ENCODE results near the gene ABCA10. TPM values are rescaled to one million over a fixed set of nuclear protein-coding genes. Genes with fewer than 3 reads are reported as not detected.

ABCA10 gene
- total RNA-seq, 4 donors from 2014 or later, result 11.1 to 32.8 (median 21.7) TPM

DNA sequence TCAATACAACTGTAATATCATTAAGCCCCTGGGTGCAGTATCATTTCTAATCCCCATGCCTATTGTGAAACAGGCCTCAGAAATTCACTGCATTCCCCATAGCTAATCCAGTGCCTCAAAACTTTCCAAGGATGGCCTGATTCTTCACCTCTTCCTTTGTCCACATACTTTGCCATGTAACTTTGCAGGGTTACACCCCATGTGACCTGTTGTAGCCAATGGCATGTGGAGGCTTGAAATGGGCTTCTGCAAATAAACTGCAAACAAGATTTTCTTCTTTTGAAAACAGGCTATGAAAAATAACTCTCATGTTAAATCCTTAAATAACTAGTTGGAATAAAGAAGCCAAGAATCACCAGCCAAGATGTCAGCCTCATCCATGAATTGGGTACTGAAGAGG lies 35.9 kb downstream of the ABCA10 start:
- Histone ChIP-seq H3K27ac (no peak overlapping the region), H3K4me1 (no peaks in the 10 kb centered on the region), H3K4me3 (no peak overlapping the region), H3K9me3 (no peaks in the 10 kb centered on the region), H3K27me3 (no peaks in the 10 kb centered on the region), H3K36me3 (no peaks in the 10 kb centered on the region)
- TF ChIP-seq, protein P1, sequence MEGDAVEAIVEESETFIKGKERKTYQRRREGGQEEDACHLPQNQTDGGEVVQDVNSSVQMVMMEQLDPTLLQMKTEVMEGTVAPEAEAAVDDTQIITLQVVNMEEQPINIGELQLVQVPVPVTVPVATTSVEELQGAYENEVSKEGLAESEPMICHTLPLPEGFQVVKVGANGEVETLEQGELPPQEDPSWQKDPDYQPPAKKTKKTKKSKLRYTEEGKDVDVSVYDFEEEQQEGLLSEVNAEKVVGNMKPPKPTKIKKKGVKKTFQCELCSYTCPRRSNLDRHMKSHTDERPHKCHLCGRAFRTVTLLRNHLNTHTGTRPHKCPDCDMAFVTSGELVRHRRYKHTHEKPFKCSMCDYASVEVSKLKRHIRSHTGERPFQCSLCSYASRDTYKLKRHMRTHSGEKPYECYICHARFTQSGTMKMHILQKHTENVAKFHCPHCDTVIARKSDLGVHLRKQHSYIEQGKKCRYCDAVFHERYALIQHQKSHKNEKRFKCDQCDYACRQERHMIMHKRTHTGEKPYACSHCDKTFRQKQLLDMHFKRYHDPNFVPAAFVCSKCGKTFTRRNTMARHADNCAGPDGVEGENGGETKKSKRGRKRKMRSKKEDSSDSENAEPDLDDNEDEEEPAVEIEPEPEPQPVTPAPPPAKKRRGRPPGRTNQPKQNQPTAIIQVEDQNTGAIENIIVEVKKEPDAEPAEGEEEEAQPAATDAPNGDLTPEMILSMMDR (IDR thresholded peaks at IDR 0.05), result no peak
- no peak for TF ChIP-seq POLR2A (IDR thresholded peaks at IDR 0.05)
- DNase-seq, result no peak
- intact Hi-C loops (cut with DNase I; ENCODE audit: low total_unique reads), result no loop called here

DNA sequence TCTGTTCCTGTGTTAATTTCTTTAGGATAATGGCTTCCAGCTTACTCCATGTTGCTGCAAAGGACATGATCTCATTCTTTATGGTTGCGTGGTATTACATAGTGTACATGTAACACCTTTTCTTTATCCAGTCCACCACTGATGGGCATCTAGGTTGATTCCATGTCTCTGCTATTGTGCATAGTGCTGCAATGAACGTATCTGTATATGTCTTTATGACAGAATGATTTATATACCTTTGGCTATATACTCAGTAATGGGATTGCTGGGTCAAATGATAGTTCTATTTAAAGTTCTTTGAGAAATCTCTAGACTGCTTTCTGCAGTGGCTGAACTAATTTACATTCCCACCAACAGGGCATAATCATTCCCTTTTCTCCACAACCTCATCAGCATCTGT lies 39.8 kb downstream of the ABCA10 start:
- Histone ChIP-seq H3K4me1 (no peaks in the 10 kb centered on the region), H3K9me3 (no peaks in the 10 kb centered on the region), H3K27ac (no peak overlapping the region), H3K36me3 (no peaks in the 10 kb centered on the region), H3K4me3 (no peak overlapping the region), H3K27me3 (no peaks in the 10 kb centered on the region)
- no peak for DNase-seq
- intact Hi-C loops (cut with DNase I; ENCODE audit: low total_unique reads), result no loop called here
- TF ChIP-seq, protein P1 (IDR thresholded peaks at IDR 0.05), result no peak
- TF ChIP-seq POLR2A (IDR thresholded peaks at IDR 0.05), result no peak

DNA sequence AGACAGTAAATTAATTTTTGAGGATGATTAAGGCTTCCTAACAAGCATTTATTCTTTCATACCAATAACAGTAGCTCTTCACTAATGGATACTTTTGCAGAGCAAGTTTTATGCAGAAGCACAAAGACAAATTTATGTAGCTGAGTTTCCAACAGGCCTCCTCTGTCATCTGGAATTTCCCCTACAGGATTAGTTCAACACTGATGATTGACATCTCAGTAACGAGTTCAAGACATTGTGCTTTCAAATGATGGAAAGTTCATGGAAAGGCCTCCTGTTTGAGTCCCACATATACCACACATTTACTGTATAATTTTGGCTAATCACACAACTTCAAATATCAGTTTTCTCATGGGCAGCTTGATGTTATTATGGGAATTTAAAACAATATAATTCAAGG lies 40.6 kb downstream of the ABCA10 start:
- Histone ChIP-seq H3K27me3 (no peaks in the 10 kb centered on the region), H3K27ac (no peak overlapping the region), H3K9me3 (no peaks in the 10 kb centered on the region), H3K36me3 (no peaks in the 10 kb centered on the region), H3K4me1 (no peaks in the 10 kb centered on the region), H3K4me3 (no peak overlapping the region)
- TF ChIP-seq POLR2A (IDR thresholded peaks at IDR 0.05), result no peak
- TF ChIP-seq, protein P1 (IDR thresholded peaks at IDR 0.05), result no peak
- intact Hi-C loops (cut with DNase I; ENCODE audit: low total_unique reads), result no loop called here
- DNase-seq, result no peak

DNA sequence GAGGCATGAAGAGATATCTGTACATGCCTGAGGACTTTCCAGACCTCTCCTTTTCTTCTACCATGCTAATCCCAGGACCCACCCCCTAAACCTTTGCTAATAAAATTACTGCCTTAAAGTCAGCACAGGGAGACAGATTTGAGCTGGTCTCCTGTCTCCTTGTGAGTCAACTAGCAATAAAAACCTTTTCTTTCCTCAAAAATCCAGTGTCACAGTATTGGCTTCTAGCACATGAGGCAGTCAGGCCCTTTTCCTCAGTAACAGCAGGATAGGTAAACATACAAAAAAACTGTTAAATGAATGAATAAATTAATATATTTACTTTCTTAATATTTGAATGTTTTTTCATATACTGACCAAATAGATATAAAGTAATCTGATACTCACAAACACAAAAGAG lies 41.3 kb downstream of the ABCA10 start:
- intact Hi-C loops (cut with DNase I; ENCODE audit: low total_unique reads), result no loop called here
- no peaks in the 10 kb centered on the region for H3K36me3 ChIP-seq
- no peaks in the 10 kb centered on the region for H3K4me1 ChIP-seq
- DNase-seq, result no peak
- H3K4me3 ChIP-seq, result no peak overlapping the region
- no peaks in the 10 kb centered on the region for H3K27me3 ChIP-seq
- TF ChIP-seq POLR2A (IDR thresholded peaks at IDR 0.05), result no peak
- TF ChIP-seq, protein P1 (IDR thresholded peaks at IDR 0.05), result no peak
- no peaks in the 10 kb centered on the region for H3K9me3 ChIP-seq
- no peak overlapping the region for H3K27ac ChIP-seq

DNA sequence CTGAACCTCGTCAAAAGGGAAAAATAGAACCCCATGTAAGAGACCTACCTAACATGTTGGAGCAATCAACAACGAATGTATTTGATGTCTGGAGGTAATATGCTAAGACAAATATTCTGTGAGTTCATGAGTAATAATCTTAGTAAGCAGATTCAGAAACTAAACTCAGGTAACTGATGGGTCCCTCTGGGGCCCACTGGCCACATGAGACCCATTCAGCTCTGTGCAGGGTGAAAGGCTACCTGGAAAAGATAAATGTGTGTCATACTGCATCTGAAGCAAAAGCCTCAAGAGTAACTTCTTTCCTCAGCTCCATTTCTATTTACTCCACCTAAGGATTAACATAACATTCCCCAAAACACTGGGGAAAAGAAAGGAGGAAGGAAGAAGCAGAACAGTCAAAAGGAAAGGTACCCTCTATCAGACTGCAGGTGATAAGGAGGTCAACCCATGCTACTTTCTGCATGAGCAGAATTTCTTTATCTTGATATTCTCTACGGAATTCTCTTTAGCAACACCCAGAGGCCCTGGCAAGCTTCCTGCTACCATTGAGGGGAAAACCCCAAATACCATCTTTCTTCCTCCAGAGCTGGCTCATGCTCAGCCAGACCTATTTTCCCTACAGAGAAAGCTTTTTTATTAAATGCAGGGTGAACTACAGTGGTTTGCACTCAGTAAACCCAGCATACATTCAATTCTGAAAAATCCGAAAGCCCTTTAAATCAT lies 49.2 kb downstream of the ABCA10 start:
- intact Hi-C loops (cut with DNase I; ENCODE audit: low total_unique reads), result no loop called here
- DNase-seq, result no peak
- TF ChIP-seq, protein P1 (IDR thresholded peaks at IDR 0.05), result no peak
- no peak for TF ChIP-seq POLR2A (IDR thresholded peaks at IDR 0.05)

More for the DNA sequence above, 49.2 kb downstream of the ABCA10 start:
- no peaks in the 10 kb centered on the region for H3K9me3 ChIP-seq
- H3K36me3 ChIP-seq, result no peaks in the 10 kb centered on the region
- H3K4me1 ChIP-seq, result no peaks in the 10 kb centered on the region
- H3K27me3 ChIP-seq, result no peaks in the 10 kb centered on the region
- no peak overlapping the region for H3K27ac ChIP-seq
- no peak overlapping the region for H3K4me3 ChIP-seq
